ENCODE data around the gene IKBKG.
"Not testable (repeated sequence)": the region's sequence is repeated elsewhere in the genome, so short reads cannot be mapped to it uniquely, and the experiment has no call there.

Gene IKBKG

GRCh38 chrX:154547245-154548027 lies at the start of gene IKBKG:
TSS of gene IKBKG (plus strand) at chrX:154547620. CDS start at chrX:154552003, 4,383 bp downstream.
- peak; percentile 84 for DNase-seq

- not testable (repeated sequence) for DNase-seq
Observed at GRCh38 chrX:154501423-154501822, 46.0 kb upstream of the IKBKG start.

GRCh38 chrX:154502098-154502497 lies 45.3 kb upstream of the IKBKG start:
- DNase-seq: no peak

- no peak for DNase-seq
Observed at GRCh38 chrX:154502989-154503388, 44.4 kb upstream of the IKBKG start.

GRCh38 chrX:154505734-154506133 lies 41.7 kb upstream of the IKBKG start:
- no peak for DNase-seq

- DNase-seq: no peak
Observed at GRCh38 chrX:154506483-154507332, 40.7 kb upstream of the IKBKG start.

- no peak for DNase-seq
Observed at GRCh38 chrX:154507673-154508383, 39.6 kb upstream of the IKBKG start.

GRCh38 chrX:154508384-154508745 lies 39.1 kb upstream of the IKBKG start:
- no peak for DNase-seq

GRCh38 chrX:154509455-154509854 lies 38.0 kb upstream of the IKBKG start:
- DNase-seq: no peak

- no peak for DNase-seq
Observed at GRCh38 chrX:154511761-154512160, 35.7 kb upstream of the IKBKG start.

- DNase-seq: no peak
Observed at GRCh38 chrX:154512879-154513553, 34.4 kb upstream of the IKBKG start.

GRCh38 chrX:154513716-154514115 lies 33.7 kb upstream of the IKBKG start:
- no peak for DNase-seq

- DNase-seq: peak; percentile 33
Observed at GRCh38 chrX:154515090-154515965, 32.1 kb upstream of the IKBKG start.

GRCh38 chrX:154515966-154516655 lies 31.3 kb upstream of the IKBKG start, which contains the start of gene FAM3A:
TSS of gene FAM3A (minus strand) at chrX:154516232. CDS start at chrX:154515772, 460 bp downstream.
- peak; percentile 73 for DNase-seq

- no peak for DNase-seq
Observed at GRCh38 chrX:154516656-154517100, 30.7 kb upstream of the IKBKG start.

GRCh38 chrX:154517101-154517781 lies 30.2 kb upstream of the IKBKG start:
- no peak for DNase-seq

- DNase-seq: no peak
Observed at GRCh38 chrX:154519389-154519788, 28.0 kb upstream of the IKBKG start.

GRCh38 chrX:154525606-154526490 lies 21.6 kb upstream of the IKBKG start:
- no peak for DNase-seq

Data from NCI-H510A (cell line).